GM18868 (cell line): ENCODE data around the gene SLC22A16.
"Not testable (repeated sequence)": the region's sequence is repeated elsewhere in the genome, so short reads cannot be mapped to it uniquely, and the experiment has no call there.

ENCODE experiments used
- ATAC-seq: cut with Tn5 transposase; IDR thresholded peaks from one replicate; pipeline ENCODE4 v1.9.1; 2021; ENCODE audit warnings: mild to moderate bottlenecking, moderate library complexity; ENCODE audit not compliant: unreplicated experiment

The SLC22A16 gene

GRCh38 chr6:110491299-110491643, 14.9 kb upstream of the SLC22A16 start:
- no peak for ATAC-seq

GRCh38 chr6:110490110-110490509, 13.7 kb upstream of the SLC22A16 start:
- no peak for ATAC-seq

GRCh38 chr6:110488606-110489190, 12.3 kb upstream of the SLC22A16 start:
- ATAC-seq: no peak

GRCh38 chr6:110487968-110488381, 11.6 kb upstream of the SLC22A16 start:
- not testable (repeated sequence) for ATAC-seq

GRCh38 chr6:110486756-110487155, 10.3 kb upstream of the SLC22A16 start:
- no peak for ATAC-seq

GRCh38 chr6:110485491-110485890, 9.1 kb upstream of the SLC22A16 start:
- no peak for ATAC-seq

GRCh38 chr6:110484321-110484720, 7.9 kb upstream of the SLC22A16 start:
- ATAC-seq: no peak

GRCh38 chr6:110482774-110483400, 6.5 kb upstream of the SLC22A16 start:
- ATAC-seq: no peak

- ATAC-seq: no peak
Observed at GRCh38 chr6:110481081-110481480, 4.7 kb upstream of the SLC22A16 start.

- no peak for ATAC-seq
Observed at GRCh38 chr6:110475066-110475653, 1.3 kb downstream of the SLC22A16 start.

- no peak for ATAC-seq
Observed at GRCh38 chr6:110474500-110474899, 1.9 kb downstream of the SLC22A16 start.

GRCh38 chr6:110472739-110473138, 3.7 kb downstream of the SLC22A16 start:
- no peak for ATAC-seq

GRCh38 chr6:110471726-110472365, 4.6 kb downstream of the SLC22A16 start:
- no peak for ATAC-seq

GRCh38 chr6:110468731-110469130, 7.7 kb downstream of the SLC22A16 start:
- ATAC-seq: no peak

GRCh38 chr6:110467566-110468140, 8.8 kb downstream of the SLC22A16 start:
- no peak for ATAC-seq

- no peak for ATAC-seq
Observed at GRCh38 chr6:110462884-110463481, 13.4 kb downstream of the SLC22A16 start.

- ATAC-seq: no peak
Observed at GRCh38 chr6:110461376-110461775, 15.0 kb downstream of the SLC22A16 start.

GRCh38 chr6:110459137-110459536, 17.3 kb downstream of the SLC22A16 start:
- no peak for ATAC-seq

- no peak for ATAC-seq
Observed at GRCh38 chr6:110458476-110458875, 17.9 kb downstream of the SLC22A16 start.

- not testable (repeated sequence) for ATAC-seq
Observed at GRCh38 chr6:110457567-110458175, 18.7 kb downstream of the SLC22A16 start.

GRCh38 chr6:110456694-110457093, 19.7 kb downstream of the SLC22A16 start:
- no peak for ATAC-seq
